Stimulated activated CD4-positive, alpha-beta T cell treated with anti-CD3 and anti-CD28 coated beads, Interleukin-12 subunit alpha, Interleukin-12 subunit beta, amount 100 ng/mL, for 4 hours (primary cell): ENCODE results near the gene RAC2.
A peak's percentile ranks its signal among the peaks of the same experiment; 100 is the strongest.
"Not testable (repeated sequence)": the region's sequence is repeated elsewhere in the genome, so short reads cannot be mapped to it uniquely, and the experiment has no call there.

Experiments
- DNase-seq: peaks from one replicate; pipeline ENCODE4 v3.0.0-alpha.2; 2020

RAC2 gene

GRCh38 chr22:37254209-37254866 is 10.3 kb upstream of the RAC2 start:
- DNase-seq, result no peak

- DNase-seq, result no peak
Observed at GRCh38 chr22:37253126-37253660, 9.1 kb upstream of the RAC2 start.

GRCh38 chr22:37251836-37252235 is 7.8 kb upstream of the RAC2 start:
- DNase-seq, result not testable (repeated sequence)

GRCh38 chr22:37249986-37250385 is 5.9 kb upstream of the RAC2 start:
- no peak for DNase-seq

DNA sequence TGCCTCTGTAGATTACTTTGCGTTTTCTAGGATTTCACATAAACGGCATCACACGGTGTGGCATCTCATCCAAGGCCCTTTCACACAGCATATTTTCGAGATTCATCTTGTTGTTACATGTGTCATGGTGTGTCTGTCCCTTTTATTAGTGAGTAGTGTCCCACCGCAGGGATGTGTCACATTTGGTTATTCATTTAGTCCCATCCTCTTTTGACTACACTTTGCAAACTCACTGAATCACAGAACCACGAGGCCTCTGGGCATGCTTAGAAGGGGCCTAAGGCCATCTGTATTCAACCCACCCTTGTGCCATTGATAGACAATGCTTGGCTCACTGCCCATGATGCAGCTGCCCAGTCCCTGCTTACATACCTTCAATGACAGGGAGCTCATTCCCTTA is 4.2 kb upstream of the RAC2 start:
- DNase-seq, result no peak

- no peak for DNase-seq
Observed at GRCh38 chr22:37245740-37246139, 1.7 kb upstream of the RAC2 start.

GRCh38 chr22:37244922-37245722 is 1.1 kb upstream of the RAC2 start:
- no peak for DNase-seq

GRCh38 chr22:37243402-37244113 is 511 bp downstream of the RAC2 start:
- no peak for DNase-seq

DNA sequence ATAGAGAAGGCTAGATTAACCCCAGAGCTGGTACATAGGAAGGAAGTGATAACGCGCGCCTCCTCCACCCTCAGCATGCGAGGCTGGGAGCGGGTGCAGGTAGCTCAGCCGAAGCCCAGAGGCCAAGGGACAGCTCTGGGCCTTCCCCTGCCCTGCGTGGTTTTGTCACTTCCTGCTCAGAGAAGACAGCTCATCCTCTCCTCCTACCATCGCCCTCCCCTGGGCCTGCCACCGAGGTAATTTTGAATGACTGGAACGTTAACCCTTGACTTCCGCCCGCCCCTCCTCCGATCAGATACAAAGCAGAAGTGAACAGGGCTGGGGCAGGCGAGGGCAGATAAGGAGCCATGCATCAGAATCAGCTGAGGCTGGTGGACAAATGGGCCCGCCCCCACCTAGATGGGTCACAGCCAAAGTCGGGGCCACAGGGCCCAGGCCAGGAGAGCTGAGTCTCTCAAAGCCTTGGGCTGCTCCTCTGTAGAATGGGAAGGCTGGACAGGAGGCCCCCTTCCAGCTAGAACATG is 1.6 kb downstream of the RAC2 start:
- DNase-seq, result peak; percentile 86

GRCh38 chr22:37241351-37242142 is 2.5 kb downstream of the RAC2 start:
- DNase-seq, result peak; percentile 52

- DNase-seq, result no peak
Observed at GRCh38 chr22:37240941-37241320, 3.1 kb downstream of the RAC2 start.

DNA sequence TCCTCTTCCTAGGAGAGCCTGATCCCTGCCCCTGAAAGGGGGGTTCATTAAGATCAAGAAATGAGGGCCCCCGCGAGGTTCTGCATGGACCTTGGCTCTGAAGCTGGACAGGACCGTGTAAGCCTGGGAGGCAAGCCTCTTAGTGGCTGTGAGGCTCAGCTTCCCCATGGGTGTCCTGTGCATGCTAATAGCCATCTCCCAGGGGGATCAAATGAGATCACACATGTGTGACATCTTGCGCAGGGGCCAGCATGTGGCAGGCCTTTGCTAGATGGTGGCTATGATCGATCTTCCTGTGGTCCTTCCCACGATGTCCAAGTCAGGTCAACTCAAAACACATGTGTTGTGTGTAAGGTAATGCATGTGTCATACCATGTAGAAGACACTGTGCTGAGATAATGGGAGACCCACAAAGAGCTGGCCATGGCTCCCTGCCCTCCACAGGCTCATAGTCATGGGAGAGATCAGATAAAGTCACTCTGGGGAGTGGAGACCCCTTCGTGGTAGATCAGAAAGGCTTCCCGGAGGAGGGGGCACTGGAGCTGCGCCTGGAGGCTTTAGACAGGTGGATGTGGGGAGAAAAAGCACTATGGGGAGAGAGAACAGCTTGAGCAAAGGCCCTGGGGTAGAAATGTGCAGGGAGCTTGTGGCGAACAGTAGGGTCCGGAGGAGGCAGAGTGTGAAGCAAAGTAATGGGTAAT is 3.7 kb downstream of the RAC2 start:
- no peak for DNase-seq

DNA sequence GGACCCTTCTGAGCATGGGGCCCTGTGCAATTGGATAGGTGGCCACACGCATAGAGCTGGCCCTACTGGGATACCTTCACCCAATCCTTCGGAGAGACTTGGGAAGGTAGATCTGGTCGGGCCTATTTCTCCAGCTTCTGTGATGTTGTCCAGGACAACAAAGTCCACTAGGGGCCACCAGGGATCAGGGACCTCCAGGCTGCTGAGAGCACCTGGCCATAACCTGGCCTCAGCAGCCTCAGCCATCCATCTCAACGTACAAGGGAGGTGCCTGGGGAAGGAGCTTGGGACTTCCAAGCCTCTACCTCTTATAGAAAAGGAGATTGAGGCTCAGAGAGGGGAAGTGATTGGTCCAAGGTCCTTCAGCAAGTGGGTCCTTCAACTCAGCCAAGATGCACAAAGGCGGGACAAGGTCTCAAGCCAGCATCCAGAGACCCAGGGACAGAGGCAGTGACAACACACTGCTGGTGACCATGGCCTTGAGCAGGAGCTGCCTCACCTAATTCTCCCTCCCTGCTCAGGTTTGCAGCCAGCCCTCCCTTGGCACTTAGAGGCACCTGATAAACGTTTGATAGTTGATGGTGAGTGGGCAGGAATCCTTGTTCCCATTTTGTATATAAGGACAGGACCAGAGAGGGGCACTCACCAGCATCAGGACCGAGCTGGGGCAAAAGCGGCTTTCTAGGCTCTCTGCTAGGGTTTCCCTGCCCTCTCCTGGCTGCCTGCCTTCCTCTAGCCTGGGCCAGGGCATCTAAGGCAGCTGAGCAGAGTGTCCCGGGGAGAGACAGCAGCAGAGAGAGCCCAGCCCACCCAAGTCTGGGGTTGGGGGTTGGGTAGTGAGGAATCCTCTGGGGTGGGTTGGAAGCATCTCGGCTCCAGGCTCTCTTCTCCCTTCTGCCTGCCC is 4.5 kb downstream of the RAC2 start:
- DNase-seq, result no peak

GRCh38 chr22:37237371-37238268 is 6.4 kb downstream of the RAC2 start:
- no peak for DNase-seq

DNA sequence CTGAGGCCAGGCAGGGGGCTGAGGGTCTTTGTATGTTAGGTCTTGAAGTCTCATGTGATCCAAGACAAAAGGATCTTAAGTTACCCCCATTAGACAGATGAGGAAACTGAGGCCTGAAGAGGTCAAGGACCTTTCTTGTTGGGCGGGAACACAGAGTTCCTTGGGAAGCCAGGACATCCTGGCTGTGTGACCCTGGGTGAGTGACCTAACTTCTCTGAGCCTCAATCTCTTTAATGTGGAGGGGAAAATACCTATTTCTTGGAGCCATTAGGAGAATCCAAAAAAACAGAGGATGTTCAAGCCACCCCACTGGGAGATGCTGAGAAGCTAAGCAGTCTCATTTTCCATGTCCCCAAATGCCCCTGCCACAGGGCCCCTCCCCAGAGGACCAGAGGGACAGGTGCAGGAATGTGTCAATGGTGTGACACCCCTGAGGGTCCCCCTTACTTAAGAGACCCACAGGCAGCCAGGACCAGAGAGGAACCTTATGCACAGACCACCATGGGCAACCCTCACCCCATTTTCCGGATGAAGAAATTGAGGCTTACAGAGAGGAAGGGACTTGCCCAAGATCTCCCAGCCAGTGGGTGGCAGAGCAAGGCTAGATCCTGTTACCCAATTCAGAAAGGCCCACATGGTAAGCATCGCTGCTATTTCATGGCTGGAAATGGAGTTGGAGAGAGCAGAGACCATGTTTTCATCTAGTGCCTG is 8.0 kb downstream of the RAC2 start:
- no peak for DNase-seq

GRCh38 chr22:37234736-37235711 is 9.0 kb downstream of the RAC2 start:
- no peak for DNase-seq

DNA sequence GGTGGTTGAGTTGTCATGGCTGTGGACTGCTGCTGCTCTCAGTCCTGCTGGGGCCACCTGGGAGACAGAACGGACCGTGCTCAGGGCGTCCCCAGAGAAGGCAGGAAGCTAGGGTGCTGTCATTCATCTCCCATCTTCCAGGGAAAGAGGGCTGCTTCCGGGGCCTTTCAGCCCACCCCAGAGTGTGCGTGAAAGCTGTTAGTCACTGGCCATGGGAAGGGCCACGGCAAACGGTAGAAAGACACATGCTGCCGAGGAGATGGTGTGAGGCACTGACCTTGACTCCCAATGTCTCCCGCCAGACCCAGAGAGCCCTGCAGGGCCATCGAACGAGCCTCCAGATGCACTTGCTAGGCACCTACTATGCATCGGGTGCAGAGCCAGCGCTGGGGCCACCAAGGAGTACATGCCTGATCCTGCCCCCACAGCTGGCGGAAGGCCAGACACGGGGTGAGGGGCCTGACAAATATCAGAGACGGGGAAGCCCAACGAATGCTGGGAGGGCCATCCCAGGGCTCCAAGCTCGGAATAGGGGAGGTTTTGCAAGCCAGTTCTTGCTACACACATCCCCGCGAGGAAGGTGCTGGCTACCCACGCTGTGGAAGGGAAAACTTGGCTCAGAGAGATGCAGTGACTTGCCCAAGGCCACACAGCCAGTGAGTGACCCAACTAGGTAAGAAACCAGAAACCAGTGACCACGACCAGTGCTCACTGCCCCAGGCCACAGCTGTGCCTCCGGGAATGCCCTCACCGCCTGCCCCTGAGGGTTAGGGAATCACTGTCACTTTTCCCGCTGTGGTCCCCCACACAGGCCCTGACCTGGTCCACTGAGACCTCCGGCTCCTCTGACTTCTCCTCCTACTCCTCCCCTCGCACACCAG is 10.1 kb downstream of the RAC2 start:
- no peak for DNase-seq
